GM12865 (cell line): ENCODE measurements around the gene SKA1.

Experiments
- DNase-seq: peaks from one replicate; pipeline ENCODE4 v3.0.0; 2010; ENCODE audit warnings: low read depth
- H3K4me3 ChIP-seq: 2 replicates; pipeline ENCODE4 v1.5.1; 2011; ENCODE audit warnings: mild to moderate bottlenecking, low read depth, low read length, control low read depth
- TF ChIP-seq, protein P1 (sequence below): IDR thresholded peaks from 2 replicates; pipeline ENCODE4 v1.5.1; 2011; ENCODE audit warnings: low read length, control low read depth, low read depth, inconsistent platforms; ENCODE audit not compliant: insufficient read depth; ENCODE audit errors: missing control alignments

SKA1 gene

DNA sequence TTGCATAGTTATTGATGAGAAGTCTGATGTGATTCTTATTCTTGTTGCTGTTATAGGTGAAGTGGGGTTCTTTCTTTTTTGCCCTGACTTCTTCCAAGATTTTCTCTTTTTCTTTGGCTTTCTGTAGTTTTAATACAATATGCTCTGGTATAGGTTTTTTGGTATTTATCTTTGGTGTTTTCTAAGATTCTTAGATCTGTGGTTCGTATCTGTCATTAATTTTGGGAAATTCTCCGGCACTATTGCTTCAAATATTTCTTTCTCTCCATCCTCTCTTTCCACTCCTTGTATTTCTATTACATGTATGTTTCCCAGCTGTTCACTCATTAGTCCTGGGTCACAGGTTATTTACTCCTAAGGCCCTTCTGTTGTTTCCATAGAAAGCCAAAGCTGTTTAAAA lies 43.8 kb downstream of the SKA1 start:
- TF ChIP-seq, protein P1, sequence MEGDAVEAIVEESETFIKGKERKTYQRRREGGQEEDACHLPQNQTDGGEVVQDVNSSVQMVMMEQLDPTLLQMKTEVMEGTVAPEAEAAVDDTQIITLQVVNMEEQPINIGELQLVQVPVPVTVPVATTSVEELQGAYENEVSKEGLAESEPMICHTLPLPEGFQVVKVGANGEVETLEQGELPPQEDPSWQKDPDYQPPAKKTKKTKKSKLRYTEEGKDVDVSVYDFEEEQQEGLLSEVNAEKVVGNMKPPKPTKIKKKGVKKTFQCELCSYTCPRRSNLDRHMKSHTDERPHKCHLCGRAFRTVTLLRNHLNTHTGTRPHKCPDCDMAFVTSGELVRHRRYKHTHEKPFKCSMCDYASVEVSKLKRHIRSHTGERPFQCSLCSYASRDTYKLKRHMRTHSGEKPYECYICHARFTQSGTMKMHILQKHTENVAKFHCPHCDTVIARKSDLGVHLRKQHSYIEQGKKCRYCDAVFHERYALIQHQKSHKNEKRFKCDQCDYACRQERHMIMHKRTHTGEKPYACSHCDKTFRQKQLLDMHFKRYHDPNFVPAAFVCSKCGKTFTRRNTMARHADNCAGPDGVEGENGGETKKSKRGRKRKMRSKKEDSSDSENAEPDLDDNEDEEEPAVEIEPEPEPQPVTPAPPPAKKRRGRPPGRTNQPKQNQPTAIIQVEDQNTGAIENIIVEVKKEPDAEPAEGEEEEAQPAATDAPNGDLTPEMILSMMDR = no peak
- no peak overlapping the region for H3K4me3 ChIP-seq
- no peak for DNase-seq

DNA sequence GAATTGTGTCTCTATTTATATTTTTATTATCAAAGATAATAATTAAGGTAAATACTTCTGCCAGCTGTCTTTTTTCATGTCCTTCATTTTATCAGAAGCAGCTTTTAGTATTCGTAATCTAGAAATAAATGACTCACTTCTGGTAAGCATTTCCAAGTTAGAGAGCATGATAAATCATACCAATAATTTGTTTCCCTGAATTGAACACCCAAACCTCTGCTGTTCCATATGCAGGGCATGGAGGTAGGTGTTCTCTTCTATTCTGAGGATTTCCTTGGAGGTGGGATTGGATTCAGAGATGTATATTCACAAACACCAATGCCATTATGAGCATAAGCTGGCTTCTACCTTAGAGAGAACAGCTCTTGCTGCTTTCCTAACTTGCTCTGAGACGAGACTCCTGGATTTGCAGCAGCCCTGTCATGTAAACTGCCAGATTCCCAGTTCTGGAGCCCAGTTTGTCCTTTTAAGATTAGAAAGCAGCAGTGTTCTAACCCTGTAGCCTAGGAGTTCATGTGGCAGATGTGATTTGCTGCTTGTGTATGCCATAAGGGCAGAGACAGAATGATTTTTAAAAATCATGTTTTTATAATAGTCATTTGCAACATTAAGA lies 47.5 kb downstream of the SKA1 start:
- DNase-seq = no peak

DNA sequence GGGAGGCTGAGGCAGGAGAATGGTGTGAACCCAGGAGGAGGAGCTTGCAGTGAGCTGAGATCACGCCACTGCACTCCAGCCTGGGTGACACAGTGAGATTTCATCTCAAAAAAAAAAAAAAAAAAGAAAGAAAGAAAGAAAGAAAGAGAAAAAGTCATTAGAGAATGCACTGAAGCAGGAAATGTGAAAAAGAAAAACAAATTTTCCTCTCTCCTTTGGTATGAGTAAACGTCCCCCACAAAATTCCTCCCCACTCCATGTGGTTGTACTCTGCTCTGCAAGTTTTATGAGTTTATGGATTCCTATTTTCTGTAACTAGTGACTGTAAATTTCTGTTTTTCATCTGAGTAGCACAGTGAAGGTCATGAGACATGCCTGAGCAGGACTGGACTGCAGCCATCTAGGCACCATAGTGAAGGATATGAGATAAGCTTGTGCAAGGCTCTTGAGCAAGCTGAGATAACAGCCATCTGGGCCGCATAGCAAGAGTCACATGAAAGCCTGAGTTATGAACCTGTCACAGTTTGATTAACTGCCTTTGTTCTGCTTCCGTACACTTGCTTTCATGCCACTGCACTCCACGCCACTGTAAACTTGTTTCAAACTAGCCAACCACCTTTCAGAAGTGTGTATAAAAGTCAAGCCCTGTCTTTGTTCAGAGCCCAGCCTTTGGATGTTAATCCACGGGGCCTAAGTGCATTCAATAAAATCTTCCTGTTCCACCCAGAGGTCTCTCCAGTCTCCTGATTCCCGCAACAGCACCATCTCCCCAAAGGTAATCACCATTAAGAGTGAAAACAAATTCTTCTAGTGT lies 50.2 kb downstream of the SKA1 start:
- no peak overlapping the region for H3K4me3 ChIP-seq
- no peak for DNase-seq
- TF ChIP-seq, protein P1 = no peak

More for the DNA sequence above, 47.5 kb downstream of the SKA1 start:
- TF ChIP-seq, protein P1 = no peak
- no peak overlapping the region for H3K4me3 ChIP-seq

DNA sequence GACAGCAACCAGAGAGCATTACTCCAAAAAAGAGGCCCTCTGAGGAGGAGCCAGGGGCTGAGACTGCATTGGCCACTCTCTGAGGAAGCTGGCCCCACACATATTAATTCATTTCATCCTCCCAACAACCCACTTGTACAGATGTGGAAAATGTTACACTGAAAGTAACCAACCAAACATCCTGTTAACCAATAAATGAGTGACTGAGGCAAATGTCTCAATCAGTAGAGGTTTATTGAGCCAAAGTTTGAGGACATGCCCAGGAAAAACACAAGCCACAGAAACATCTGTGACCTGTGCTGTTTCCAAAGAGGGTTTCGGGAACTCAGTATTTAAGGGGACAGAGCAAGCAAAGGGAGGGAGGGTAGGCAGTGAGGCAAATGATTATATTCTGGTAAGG lies 53.0 kb downstream of the SKA1 start:
- DNase-seq = no peak
- TF ChIP-seq, protein P1 = no peak
- H3K4me3 ChIP-seq = no peak overlapping the region

DNA sequence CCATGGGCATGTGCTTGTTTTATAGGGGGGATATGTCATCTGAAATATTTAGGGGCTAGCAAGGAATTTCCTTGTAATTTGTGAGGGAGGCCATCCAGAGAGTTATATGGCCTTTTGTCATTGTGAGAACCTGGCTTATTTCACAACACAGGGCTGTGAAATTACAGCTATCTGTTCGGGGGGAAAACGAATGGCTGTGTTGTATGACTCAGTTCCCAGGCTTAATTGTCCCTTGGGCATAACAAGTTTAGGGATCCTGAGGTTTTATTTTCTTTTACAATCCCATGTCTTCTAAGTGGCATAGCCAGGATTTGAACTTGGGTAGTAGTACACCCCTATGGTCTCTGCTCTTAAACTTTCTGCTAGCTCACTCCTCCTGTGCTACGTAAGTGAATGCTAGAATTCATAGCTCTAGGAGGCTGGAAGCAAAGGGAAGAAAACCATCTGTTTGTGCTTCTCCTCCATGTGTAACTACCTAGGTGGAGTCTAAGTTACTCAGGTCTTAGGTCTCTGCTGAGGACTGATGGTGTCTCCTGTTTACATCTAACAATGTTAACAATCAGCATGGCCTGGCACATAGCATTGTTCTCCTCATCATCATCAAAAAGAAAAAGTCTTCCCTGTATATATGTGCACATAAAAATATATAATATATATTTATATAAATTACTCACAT lies 53.8 kb downstream of the SKA1 start:
- TF ChIP-seq, protein P1 = no peak

DNA sequence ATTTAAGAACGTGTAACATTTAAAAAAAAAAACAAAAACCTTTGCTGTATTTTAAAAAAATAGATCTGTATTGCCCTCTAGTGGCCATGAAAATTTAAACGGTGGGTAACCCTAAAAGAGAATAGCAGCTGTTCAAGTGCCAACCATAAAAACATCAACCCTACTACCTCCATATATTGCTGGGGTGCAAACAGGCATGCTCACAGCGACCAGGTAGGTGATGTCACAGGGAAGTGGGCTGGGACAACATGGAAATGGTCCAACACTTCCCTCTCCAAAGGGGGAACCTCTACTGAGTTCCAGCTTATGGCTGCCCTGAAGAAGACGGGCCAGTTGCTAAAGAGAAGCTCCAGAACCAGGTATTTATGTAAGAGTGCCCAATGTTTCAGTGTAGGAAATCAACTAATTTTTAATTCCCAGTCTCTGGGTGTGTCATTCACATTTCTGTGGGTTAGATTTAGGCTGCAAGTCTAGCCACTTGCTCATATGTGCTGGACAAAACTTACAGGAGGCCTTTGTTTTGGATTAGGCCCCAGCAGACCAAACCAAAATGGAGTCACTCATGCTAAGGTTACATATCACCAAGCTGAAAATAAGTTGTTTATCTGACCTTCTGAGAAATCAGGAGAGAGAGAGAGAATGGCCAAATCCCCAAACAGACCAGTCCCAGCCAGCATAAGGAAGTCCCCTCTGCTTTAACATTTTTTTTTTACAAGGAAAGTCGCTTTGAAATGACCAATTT lies 54.5 kb downstream of the SKA1 start:
- no peak overlapping the region for H3K4me3 ChIP-seq
- DNase-seq = peak; percentile 15
- TF ChIP-seq, protein P1 = peak; percentile 31

More for the DNA sequence above, 53.8 kb downstream of the SKA1 start:
- H3K4me3 ChIP-seq = no peak overlapping the region
- DNase-seq = no peak
